ENCODE results near the gene FILIP1.

- TF ChIP-seq, protein P1, sequence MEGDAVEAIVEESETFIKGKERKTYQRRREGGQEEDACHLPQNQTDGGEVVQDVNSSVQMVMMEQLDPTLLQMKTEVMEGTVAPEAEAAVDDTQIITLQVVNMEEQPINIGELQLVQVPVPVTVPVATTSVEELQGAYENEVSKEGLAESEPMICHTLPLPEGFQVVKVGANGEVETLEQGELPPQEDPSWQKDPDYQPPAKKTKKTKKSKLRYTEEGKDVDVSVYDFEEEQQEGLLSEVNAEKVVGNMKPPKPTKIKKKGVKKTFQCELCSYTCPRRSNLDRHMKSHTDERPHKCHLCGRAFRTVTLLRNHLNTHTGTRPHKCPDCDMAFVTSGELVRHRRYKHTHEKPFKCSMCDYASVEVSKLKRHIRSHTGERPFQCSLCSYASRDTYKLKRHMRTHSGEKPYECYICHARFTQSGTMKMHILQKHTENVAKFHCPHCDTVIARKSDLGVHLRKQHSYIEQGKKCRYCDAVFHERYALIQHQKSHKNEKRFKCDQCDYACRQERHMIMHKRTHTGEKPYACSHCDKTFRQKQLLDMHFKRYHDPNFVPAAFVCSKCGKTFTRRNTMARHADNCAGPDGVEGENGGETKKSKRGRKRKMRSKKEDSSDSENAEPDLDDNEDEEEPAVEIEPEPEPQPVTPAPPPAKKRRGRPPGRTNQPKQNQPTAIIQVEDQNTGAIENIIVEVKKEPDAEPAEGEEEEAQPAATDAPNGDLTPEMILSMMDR (IDR thresholded peaks at IDR 0.05): no peak
- TF ChIP-seq EP300 (IDR thresholded peaks at IDR 0.05): no peak
Measured at GRCh38 chr6:75382634-75382900, 111.0 kb downstream of the FILIP1 start.

Measured in suprapubic skin (tissue), 3 donors.